HG03575 (cell line): ENCODE measurements around the gene BRICD5.

Source experiments
- ATAC-seq: cut with Tn5 transposase; IDR thresholded peaks from one replicate; pipeline ENCODE4 v1.9.1; 2021; ENCODE audit not compliant: unreplicated experiment, insufficient number of reproducible peaks, low FRiP score; ENCODE audit errors: extremely low read depth

BRICD5 gene

GRCh38 chr16:2173916-2174315 is 36.7 kb downstream of the BRICD5 start:
- ATAC-seq, result no peak

GRCh38 chr16:2173366-2173765 is 37.3 kb downstream of the BRICD5 start:
- ATAC-seq, result no peak

- no peak for ATAC-seq
Observed at GRCh38 chr16:2172688-2173335, 37.9 kb downstream of the BRICD5 start.

- ATAC-seq, result no peak
Observed at GRCh38 chr16:2171601-2172178, 39.0 kb downstream of the BRICD5 start.

- no peak for ATAC-seq
Observed at GRCh38 chr16:2170587-2171435, 39.9 kb downstream of the BRICD5 start.

- no peak for ATAC-seq
Observed at GRCh38 chr16:2170080-2170479, 40.6 kb downstream of the BRICD5 start.

GRCh38 chr16:2167068-2167638 is 43.5 kb downstream of the BRICD5 start:
- ATAC-seq, result no peak

- ATAC-seq, result no peak
Observed at GRCh38 chr16:2166263-2167067, 44.2 kb downstream of the BRICD5 start.

GRCh38 chr16:2165861-2166260 is 44.8 kb downstream of the BRICD5 start:
- ATAC-seq, result no peak

GRCh38 chr16:2163211-2163881 is 47.3 kb downstream of the BRICD5 start:
- ATAC-seq, result no peak

- ATAC-seq, result no peak
Observed at GRCh38 chr16:2162676-2163118, 48.0 kb downstream of the BRICD5 start.

- ATAC-seq, result no peak
Observed at GRCh38 chr16:2161911-2162310, 48.8 kb downstream of the BRICD5 start.

- ATAC-seq, result no peak
Observed at GRCh38 chr16:2160915-2161551, 49.6 kb downstream of the BRICD5 start.
